Neuron (in vitro differentiated cells): ENCODE data around the gene SNX7.

Experiments
- H2AFZ ChIP-seq: one replicate; pipeline ENCODE4 v1.6.1; 2013; ENCODE audit warnings: low read depth, mild to moderate bottlenecking, inconsistent platforms, low read length, moderate library complexity
- H3K27me3 ChIP-seq: one replicate; pipeline ENCODE4 v1.6.1; 2013; ENCODE audit warnings: low read length; ENCODE audit not compliant: insufficient read depth
- H3K36me3 ChIP-seq: one replicate; pipeline ENCODE4 v1.6.1; 2013; ENCODE audit warnings: low read length; ENCODE audit not compliant: insufficient read depth
- H3K4me1 ChIP-seq: one replicate; pipeline ENCODE4 v1.6.1; 2013; ENCODE audit warnings: low read length; ENCODE audit not compliant: insufficient read depth
- H3K4me3 ChIP-seq: 2 replicates; pipeline ENCODE4 v1.5.1; 2013; ENCODE audit warnings: mild to moderate bottlenecking, low read length, moderate library complexity
- H3K9me3 ChIP-seq: one replicate; pipeline ENCODE4 v1.6.1; 2013; ENCODE audit warnings: low read length

SNX7 gene

GRCh38 chr1:98674075-98674781 lies 12.7 kb downstream of the SNX7 start:
- H3K36me3 ChIP-seq, result no peaks in the 10 kb centered on the region
- H3K27me3 ChIP-seq, result no peaks in the 10 kb centered on the region
- H3K4me3 ChIP-seq, result no peak overlapping the region
- no peak overlapping the region for H2AFZ ChIP-seq
- H3K9me3 ChIP-seq, result peaks cover 4% of the 10 kb centered on the region
- H3K4me1 ChIP-seq, result peaks cover 3% of the 10 kb centered on the region

GRCh38 chr1:98675282-98675681 lies 13.8 kb downstream of the SNX7 start:
- Histone ChIP-seq H3K9me3 (peaks cover 4% of the 10 kb centered on the region), H2AFZ (no peak overlapping the region), H3K36me3 (no peaks in the 10 kb centered on the region), H3K4me1 (peaks cover 3% of the 10 kb centered on the region), H3K27me3 (no peaks in the 10 kb centered on the region), H3K4me3 (no peak overlapping the region)

GRCh38 chr1:98677288-98677687 lies 15.8 kb downstream of the SNX7 start:
- no peak overlapping the region for H3K4me3 ChIP-seq
- no peak overlapping the region for H2AFZ ChIP-seq
- no peaks in the 10 kb centered on the region for H3K27me3 ChIP-seq
- H3K9me3 ChIP-seq, result peaks cover 4% of the 10 kb centered on the region
- H3K4me1 ChIP-seq, result peaks cover 3% of the 10 kb centered on the region
- no peaks in the 10 kb centered on the region for H3K36me3 ChIP-seq

- H3K36me3 ChIP-seq, result peaks cover 8% of the 10 kb centered on the region
- no peaks in the 10 kb centered on the region for H3K27me3 ChIP-seq
- H3K4me3 ChIP-seq, result no peak overlapping the region
- H2AFZ ChIP-seq, result no peak overlapping the region
- H3K9me3 ChIP-seq, result peaks cover 4% of the 10 kb centered on the region
- no peaks in the 10 kb centered on the region for H3K4me1 ChIP-seq
Observed at GRCh38 chr1:98681812-98682211, 20.3 kb downstream of the SNX7 start.

GRCh38 chr1:98688110-98688739 lies 26.7 kb downstream of the SNX7 start:
- no peaks in the 10 kb centered on the region for H3K4me1 ChIP-seq
- peaks cover 8% of the 10 kb centered on the region for H3K36me3 ChIP-seq
- no peak overlapping the region for H2AFZ ChIP-seq
- no peaks in the 10 kb centered on the region for H3K27me3 ChIP-seq
- no peak overlapping the region for H3K4me3 ChIP-seq
- H3K9me3 ChIP-seq, result no peaks in the 10 kb centered on the region

- Histone ChIP-seq H3K9me3 (no peaks in the 10 kb centered on the region), H3K27me3 (no peaks in the 10 kb centered on the region), H3K36me3 (peaks cover 8% of the 10 kb centered on the region), H3K4me3 (no peak overlapping the region), H2AFZ (no peak overlapping the region), H3K4me1 (no peaks in the 10 kb centered on the region)
Observed at GRCh38 chr1:98690576-98690975, 29.1 kb downstream of the SNX7 start.

- H2AFZ ChIP-seq, result no peak overlapping the region
- H3K27me3 ChIP-seq, result no peaks in the 10 kb centered on the region
- H3K36me3 ChIP-seq, result no peaks in the 10 kb centered on the region
- no peaks in the 10 kb centered on the region for H3K9me3 ChIP-seq
- H3K4me1 ChIP-seq, result no peaks in the 10 kb centered on the region
- no peak overlapping the region for H3K4me3 ChIP-seq
Observed at GRCh38 chr1:98692482-98692881, 31.0 kb downstream of the SNX7 start.

GRCh38 chr1:98693385-98693784 lies 31.9 kb downstream of the SNX7 start:
- Histone ChIP-seq H3K9me3 (no peaks in the 10 kb centered on the region), H3K36me3 (peaks cover under 1% of the 10 kb centered on the region), H2AFZ (no peak overlapping the region), H3K27me3 (no peaks in the 10 kb centered on the region), H3K4me1 (no peaks in the 10 kb centered on the region), H3K4me3 (no peak overlapping the region)

- Histone ChIP-seq H3K9me3 (no peaks in the 10 kb centered on the region), H3K27me3 (no peaks in the 10 kb centered on the region), H3K4me3 (no peak overlapping the region), H3K4me1 (no peaks in the 10 kb centered on the region), H3K36me3 (peaks cover 4% of the 10 kb centered on the region), H2AFZ (no peak overlapping the region)
Observed at GRCh38 chr1:98696077-98696476, 34.6 kb downstream of the SNX7 start.

GRCh38 chr1:98697781-98698180 lies 36.3 kb downstream of the SNX7 start:
- Histone ChIP-seq H3K4me3 (no peak overlapping the region), H2AFZ (no peak overlapping the region), H3K4me1 (no peaks in the 10 kb centered on the region), H3K36me3 (peaks cover 4% of the 10 kb centered on the region), H3K27me3 (no peaks in the 10 kb centered on the region), H3K9me3 (no peaks in the 10 kb centered on the region)

- peaks cover 6% of the 10 kb centered on the region for H3K4me1 ChIP-seq
- peaks cover 4% of the 10 kb centered on the region for H3K36me3 ChIP-seq
- H3K27me3 ChIP-seq, result no peaks in the 10 kb centered on the region
- no peak overlapping the region for H2AFZ ChIP-seq
- H3K9me3 ChIP-seq, result no peaks in the 10 kb centered on the region
- no peak overlapping the region for H3K4me3 ChIP-seq
Observed at GRCh38 chr1:98698625-98699024, 37.1 kb downstream of the SNX7 start.

- Histone ChIP-seq H3K36me3 (peaks cover 4% of the 10 kb centered on the region), H3K4me3 (no peak overlapping the region), H3K4me1 (peaks cover 21% of the 10 kb centered on the region), H3K9me3 (no peaks in the 10 kb centered on the region), H3K27me3 (no peaks in the 10 kb centered on the region), H2AFZ (no peak overlapping the region)
Observed at GRCh38 chr1:98700228-98700627, 38.7 kb downstream of the SNX7 start.

GRCh38 chr1:98702976-98703375 lies 41.5 kb downstream of the SNX7 start:
- Histone ChIP-seq H3K4me1 (peaks cover 28% of the 10 kb centered on the region), H2AFZ (no peak overlapping the region), H3K36me3 (peaks cover 4% of the 10 kb centered on the region), H3K27me3 (no peaks in the 10 kb centered on the region), H3K4me3 (no peak overlapping the region), H3K9me3 (no peaks in the 10 kb centered on the region)

- Histone ChIP-seq H2AFZ (no peak overlapping the region), H3K36me3 (no peaks in the 10 kb centered on the region), H3K27me3 (no peaks in the 10 kb centered on the region), H3K4me1 (peaks cover 28% of the 10 kb centered on the region), H3K9me3 (no peaks in the 10 kb centered on the region), H3K4me3 (no peak overlapping the region)
Observed at GRCh38 chr1:98704474-98704873, 43.0 kb downstream of the SNX7 start.
